NK-92 treated with Interleukin-12 subunit alpha and Interleukin-12 subunit beta, amount 100 ng/mL, for 24 hours (cell line): ENCODE results near the gene UBAP2.
"Not testable (repeated sequence)": the region's sequence is repeated elsewhere in the genome, so short reads cannot be mapped to it uniquely, and the experiment has no call there.

Experiments
- DNase-seq: peaks from one replicate; lab custom pipeline; 2025; lab: John Stamatoyannopoulos, UW

UBAP2 gene

GRCh38 chr9:33964086-33964768 is 84.5 kb downstream of the UBAP2 start:
- DNase-seq = no peak

- DNase-seq = not testable (repeated sequence)
Measured at GRCh38 chr9:33962468-33962867, 86.2 kb downstream of the UBAP2 start.

GRCh38 chr9:33959725-33960124 is 89.0 kb downstream of the UBAP2 start:
- no peak for DNase-seq

GRCh38 chr9:33956544-33956943 is 92.1 kb downstream of the UBAP2 start:
- DNase-seq = no peak

- DNase-seq = no peak
Measured at GRCh38 chr9:33952066-33952465, 96.6 kb downstream of the UBAP2 start.

GRCh38 chr9:33950371-33950770 is 98.3 kb downstream of the UBAP2 start:
- DNase-seq = no peak

- DNase-seq = no peak
Measured at GRCh38 chr9:33946779-33947535, 101.7 kb downstream of the UBAP2 start.

- DNase-seq = no peak
Measured at GRCh38 chr9:33943389-33943788, 105.3 kb downstream of the UBAP2 start.

GRCh38 chr9:33942471-33943083 is 106.1 kb downstream of the UBAP2 start:
- DNase-seq = no peak

GRCh38 chr9:33939924-33940874 is 108.5 kb downstream of the UBAP2 start:
- no peak for DNase-seq

- DNase-seq = no peak
Measured at GRCh38 chr9:33934188-33934878, 114.4 kb downstream of the UBAP2 start.

- no peak for DNase-seq
Measured at GRCh38 chr9:33932078-33932807, 116.4 kb downstream of the UBAP2 start.

GRCh38 chr9:33931326-33931725 is 117.4 kb downstream of the UBAP2 start:
- no peak for DNase-seq

- no peak for DNase-seq
Measured at GRCh38 chr9:33927694-33928093, 121.0 kb downstream of the UBAP2 start.

- no peak for DNase-seq
Measured at GRCh38 chr9:33926746-33927485, 121.8 kb downstream of the UBAP2 start.

- no peak for DNase-seq
Measured at GRCh38 chr9:33924978-33925797, 123.5 kb downstream of the UBAP2 start.

GRCh38 chr9:33923998-33924701 is 124.5 kb downstream of the UBAP2 start:
- no peak for DNase-seq

GRCh38 chr9:33923079-33923478 is 125.6 kb downstream of the UBAP2 start:
- DNase-seq = no peak
